GM21515 (cell line): ENCODE results near the gene TRIM5.
A peak's percentile ranks its signal among the peaks of the same experiment; 100 is the strongest.
"Not testable (repeated sequence)": the region's sequence is repeated elsewhere in the genome, so short reads cannot be mapped to it uniquely, and the experiment has no call there.

Source experiments
- ATAC-seq: cut with Tn5 transposase; IDR thresholded peaks from one replicate; pipeline ENCODE4 v1.9.1; 2021; ENCODE audit not compliant: unreplicated experiment

The TRIM5 gene

GRCh38 chr11:5684646-5685362, at the start of gene TRIM5:
TRIM5 (minus strand) TSS chr11:5685074; CDS start chr11:5680177, 4,897 bp downstream.
- peak; percentile 72 for ATAC-seq

- no peak for ATAC-seq
Observed at GRCh38 chr11:5727691-5728090, 42.8 kb upstream of the TRIM5 start.

- ATAC-seq, result no peak
Observed at GRCh38 chr11:5726351-5726750, 41.5 kb upstream of the TRIM5 start.

- ATAC-seq, result no peak
Observed at GRCh38 chr11:5722622-5723021, 37.7 kb upstream of the TRIM5 start.

- no peak for ATAC-seq
Observed at GRCh38 chr11:5719703-5720495, 35.0 kb upstream of the TRIM5 start.

GRCh38 chr11:5716518-5716917, 31.6 kb upstream of the TRIM5 start:
- ATAC-seq, result not testable (repeated sequence)

GRCh38 chr11:5713695-5714094, 28.8 kb upstream of the TRIM5 start:
- ATAC-seq, result no peak

- ATAC-seq, result no peak
Observed at GRCh38 chr11:5712507-5712906, 27.6 kb upstream of the TRIM5 start.

GRCh38 chr11:5705688-5706087, 20.8 kb upstream of the TRIM5 start:
- no peak for ATAC-seq

GRCh38 chr11:5703741-5704536, 19.1 kb upstream of the TRIM5 start:
- ATAC-seq, result peak; percentile 65

- ATAC-seq, result no peak
Observed at GRCh38 chr11:5701055-5701577, 16.2 kb upstream of the TRIM5 start.

GRCh38 chr11:5700421-5701054, 15.7 kb upstream of the TRIM5 start:
- ATAC-seq, result no peak

GRCh38 chr11:5698281-5698680, 13.4 kb upstream of the TRIM5 start:
- ATAC-seq, result no peak

- no peak for ATAC-seq
Observed at GRCh38 chr11:5696210-5696609, 11.3 kb upstream of the TRIM5 start.

- no peak for ATAC-seq
Observed at GRCh38 chr11:5695580-5695979, 10.7 kb upstream of the TRIM5 start.

- ATAC-seq, result no peak
Observed at GRCh38 chr11:5694642-5695041, 9.8 kb upstream of the TRIM5 start.

- ATAC-seq, result no peak
Observed at GRCh38 chr11:5691964-5692361, 7.1 kb upstream of the TRIM5 start.

- not testable (repeated sequence) for ATAC-seq
Observed at GRCh38 chr11:5691238-5691963, 6.5 kb upstream of the TRIM5 start.

GRCh38 chr11:5690736-5691135, 5.9 kb upstream of the TRIM5 start:
- ATAC-seq, result no peak

- ATAC-seq, result no peak
Observed at GRCh38 chr11:5690216-5690615, 5.3 kb upstream of the TRIM5 start.
